CD1c-positive myeloid dendritic cell (primary cell): ENCODE results near the gene XRRA1.
"Not testable (repeated sequence)": the region's sequence is repeated elsewhere in the genome, so short reads cannot be mapped to it uniquely, and the experiment has no call there.

Experiments
- DNase-seq: peaks from one replicate; pipeline ENCODE4 v3.0.0-alpha.2; 2016; ENCODE audit errors: extremely low spot score

The XRRA1 gene, protein sequence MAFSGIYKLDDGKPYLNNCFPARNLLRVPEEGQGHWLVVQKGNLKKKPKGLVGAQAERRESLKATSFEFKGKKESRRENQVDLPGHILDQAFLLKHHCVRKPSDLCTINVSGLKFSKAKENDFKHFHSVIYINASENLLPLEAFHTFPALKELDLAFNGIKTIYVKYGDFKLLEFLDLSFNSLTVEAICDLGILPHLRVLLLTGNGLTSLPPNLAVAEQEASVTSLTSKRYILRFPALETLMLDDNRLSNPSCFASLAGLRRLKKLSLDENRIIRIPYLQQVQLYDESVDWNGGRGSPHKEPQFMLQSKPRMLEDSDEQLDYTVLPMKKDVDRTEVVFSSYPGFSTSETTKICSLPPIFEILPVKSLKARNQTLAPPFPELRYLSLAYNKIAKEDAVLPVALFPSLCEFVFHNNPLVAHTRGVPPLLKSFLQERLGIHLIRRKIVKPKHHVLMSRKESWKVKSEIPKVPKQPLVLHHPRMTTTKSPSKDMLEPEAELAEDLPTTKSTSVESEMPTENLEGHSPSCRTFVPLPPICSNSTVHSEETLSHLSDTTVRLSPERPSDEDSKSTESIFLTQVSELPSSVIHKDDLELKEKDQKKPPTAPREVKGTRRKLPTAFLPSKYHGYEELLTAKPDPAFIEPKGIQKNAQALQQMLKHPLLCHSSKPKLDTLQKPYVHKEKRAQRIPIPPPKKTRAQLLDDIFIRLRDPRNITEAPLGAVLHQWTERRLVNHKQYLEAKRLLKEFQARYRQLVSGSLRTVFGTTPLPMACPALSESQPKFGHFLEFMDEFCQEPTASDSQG

DNA sequence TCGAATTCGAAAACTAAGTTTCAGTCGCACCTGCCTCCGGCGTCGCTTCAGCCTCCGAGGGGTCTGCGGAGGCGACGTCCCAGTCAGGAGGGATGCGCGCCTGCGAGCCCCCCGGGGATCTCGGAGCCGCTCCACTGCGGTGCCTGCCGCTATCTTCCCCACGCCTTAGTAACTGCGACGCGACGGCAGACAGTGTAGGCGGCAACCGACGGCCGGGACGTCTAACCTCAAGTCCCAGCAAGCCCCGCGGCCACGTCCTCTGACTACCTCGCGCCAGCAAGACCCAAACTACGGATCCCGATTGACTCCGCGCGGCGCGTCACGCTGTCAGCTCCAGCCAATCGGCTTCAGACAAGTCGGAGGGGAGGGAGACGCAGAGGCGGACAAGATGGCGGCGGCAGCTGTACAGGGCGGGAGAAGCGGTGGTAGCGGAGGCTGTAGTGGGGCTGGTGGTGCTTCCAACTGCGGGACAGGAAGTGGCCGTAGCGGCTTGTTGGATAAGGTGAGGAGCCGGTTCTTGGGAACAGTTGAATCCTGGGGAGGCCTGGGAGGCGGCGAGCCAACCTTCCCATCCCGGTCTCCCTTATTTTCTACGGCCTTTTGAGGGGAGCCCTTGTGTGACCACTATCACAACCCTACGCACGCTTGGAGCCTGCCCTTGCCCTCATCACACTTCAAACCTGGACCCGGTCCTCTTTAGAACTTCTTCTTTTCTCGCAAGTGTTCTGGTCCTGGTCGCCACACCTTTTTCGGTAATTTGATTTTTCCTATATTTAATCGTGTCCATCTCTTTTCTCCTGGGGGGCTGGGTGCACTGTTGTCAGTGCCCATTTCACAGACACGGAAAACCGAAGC lies at the start of gene XRRA1, which contains the start of gene SPCS2:
XRRA1 (minus strand) TSS at position 194 of the 855 bp plus-strand sequence. CDS start 8,213 bp downstream, outside the sequence.
SPCS2 (plus strand) TSS at position 369 of the 855 bp plus-strand sequence; CDS start at position 389, 20 bp downstream.
- peak; percentile 99 for DNase-seq

DNA sequence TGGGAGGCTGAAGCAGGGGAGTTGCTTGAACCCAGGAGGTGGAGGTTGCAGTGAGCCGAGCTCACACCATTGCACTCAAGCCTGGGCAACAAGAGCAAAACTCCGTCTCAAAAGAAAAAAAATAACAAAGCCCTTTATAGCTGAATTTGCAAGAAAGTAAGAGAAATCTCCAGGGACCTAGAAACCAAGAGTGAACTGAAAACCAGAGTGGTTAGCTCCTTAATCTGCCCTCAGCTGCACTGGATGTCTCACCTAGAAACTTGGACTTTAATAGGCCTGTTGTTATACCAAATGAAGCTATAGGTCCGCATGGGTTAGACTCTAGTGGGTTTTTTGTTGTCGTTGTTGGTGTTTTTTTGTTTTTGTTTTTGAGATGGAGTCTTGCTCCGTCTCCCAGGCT lies 44.0 kb upstream of the XRRA1 start:
- DNase-seq, result no peak

DNA sequence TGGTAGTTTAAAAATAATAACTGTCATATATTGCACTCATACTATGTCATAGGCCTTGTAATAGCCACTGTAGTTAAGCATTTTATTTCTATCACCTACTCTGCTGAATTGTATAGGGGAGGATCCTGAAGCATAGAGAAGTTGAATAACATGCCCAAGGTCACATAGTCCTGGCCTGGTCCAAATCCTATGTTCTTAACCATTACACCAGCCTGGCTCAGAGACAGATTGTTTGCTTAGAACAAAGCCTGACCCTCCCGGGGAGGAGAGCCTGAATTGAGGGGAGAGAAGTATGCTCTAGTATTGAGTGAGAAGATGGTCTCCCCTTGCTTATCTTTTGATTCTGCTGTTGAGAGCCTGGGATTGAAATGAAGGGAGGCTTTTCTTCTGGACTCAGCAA lies 42.0 kb upstream of the XRRA1 start:
- no peak for DNase-seq

DNA sequence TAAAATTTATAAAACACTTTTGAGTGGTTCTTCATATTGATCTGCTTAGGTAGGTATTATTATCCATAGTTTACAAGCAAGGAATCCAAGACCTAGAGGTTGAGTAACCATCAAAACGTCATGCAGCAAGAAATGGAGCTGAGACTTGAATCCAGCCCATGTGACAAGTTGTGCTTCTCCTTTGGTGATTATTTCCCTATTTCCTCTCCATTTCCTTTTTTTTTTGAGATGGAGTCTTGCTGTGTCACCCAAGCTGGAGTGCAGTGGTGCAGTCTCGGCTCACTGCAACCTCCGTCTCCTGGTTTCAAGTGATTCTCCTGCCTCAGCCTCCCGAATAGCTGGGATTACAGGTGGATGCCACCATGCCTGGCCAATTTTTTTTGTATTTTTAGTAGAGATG lies 41.3 kb upstream of the XRRA1 start:
- DNase-seq, result peak; percentile 78

DNA sequence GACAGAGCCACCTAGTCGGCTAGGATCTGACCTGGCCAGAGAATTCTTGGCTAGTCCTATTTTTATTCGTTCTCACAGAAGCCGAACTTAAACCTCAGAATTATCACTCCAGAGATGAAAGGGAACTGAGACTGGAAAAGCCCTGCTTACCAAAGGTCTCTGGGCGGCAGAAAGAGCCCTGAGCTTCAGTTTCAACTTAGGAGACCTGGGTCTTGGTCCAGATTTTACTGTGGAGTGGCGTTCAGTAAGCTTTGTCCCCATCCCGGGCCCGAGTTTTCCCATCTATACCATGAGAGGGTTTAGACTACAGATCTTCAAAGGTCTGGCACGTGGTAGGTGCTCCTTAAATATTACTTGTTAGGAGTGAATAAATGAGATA lies 40.4 kb upstream of the XRRA1 start:
- peak; percentile 43 for DNase-seq

DNA sequence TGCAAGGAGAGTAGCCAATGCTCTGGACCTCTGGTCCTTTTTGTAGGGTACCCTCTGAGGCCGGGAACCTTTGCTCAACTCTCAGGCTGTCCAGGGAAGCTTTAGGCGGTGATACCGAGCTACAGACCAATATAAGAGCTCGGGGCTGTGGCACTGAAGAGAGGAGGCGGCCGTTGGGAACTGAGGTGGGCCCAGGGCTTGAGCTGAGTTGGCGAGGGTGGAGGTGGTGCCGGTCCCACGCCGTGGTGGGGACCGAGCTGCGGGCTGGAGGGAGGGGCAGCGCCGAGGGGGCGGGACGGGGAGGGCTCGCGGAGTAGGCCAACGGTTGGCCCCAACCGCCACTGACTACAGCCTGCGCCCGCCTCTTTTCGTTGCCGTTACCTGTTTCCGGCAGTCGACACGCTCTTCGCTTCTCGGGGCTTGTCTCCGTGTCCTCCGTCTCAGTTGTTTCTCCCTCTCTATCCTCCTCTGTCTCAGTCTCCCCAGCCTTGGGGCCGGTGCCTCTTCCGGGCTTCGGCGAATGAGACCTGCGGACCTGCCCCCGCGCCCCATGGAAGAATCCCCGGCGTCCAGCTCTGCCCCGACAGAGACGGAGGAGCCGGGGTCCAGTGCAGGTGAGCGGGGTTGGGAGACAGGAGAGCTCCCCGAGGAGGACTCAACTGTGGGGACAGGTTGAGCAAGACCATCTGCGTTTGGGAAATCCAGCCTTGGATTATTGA lies 39.8 kb upstream of the XRRA1 start, which contains the start of gene NEU3:
NEU3 (plus strand) TSS at position 393 of the 719 bp plus-strand sequence; CDS start at position 521, 128 bp downstream.
- peak; percentile 75 for DNase-seq

DNA sequence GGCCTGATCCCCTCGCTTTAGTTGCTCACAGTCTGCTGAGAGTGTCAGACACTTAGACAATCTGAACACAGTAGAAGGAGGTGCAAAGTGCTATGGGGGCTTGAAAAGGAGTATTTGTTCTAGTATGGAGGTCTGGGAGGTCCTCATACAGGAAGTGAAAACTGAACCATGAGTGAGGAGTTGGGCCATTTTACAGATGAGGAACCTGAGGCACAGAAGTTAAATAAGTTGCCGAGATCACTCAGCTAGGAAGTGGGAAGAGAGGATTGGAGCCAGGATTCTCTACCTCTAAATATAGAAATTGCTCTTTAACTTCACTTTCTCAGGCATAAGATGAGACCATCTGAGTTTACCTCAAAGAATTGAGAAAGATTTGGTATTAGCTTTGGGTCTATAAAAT lies 35.8 kb upstream of the XRRA1 start:
- no peak for DNase-seq

DNA sequence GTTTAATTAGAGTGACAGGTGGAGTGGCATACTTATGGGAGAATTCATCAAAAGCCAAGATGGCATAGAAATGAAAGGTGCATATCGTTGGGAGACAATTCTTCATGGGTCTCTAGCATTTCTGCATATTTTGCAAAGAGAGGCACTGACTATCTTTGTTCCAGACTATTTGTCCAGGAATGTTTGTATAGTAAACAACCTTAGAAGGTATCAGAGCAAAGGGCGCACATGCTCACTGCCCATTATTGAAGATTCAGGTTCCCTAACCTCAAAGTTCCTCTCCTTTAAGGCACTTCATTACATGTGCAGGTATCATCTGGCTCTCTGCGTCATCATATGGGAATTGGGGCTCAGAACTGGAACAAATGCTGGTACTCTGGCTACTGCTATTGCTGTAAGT lies 35.2 kb upstream of the XRRA1 start:
- DNase-seq, result no peak

DNA sequence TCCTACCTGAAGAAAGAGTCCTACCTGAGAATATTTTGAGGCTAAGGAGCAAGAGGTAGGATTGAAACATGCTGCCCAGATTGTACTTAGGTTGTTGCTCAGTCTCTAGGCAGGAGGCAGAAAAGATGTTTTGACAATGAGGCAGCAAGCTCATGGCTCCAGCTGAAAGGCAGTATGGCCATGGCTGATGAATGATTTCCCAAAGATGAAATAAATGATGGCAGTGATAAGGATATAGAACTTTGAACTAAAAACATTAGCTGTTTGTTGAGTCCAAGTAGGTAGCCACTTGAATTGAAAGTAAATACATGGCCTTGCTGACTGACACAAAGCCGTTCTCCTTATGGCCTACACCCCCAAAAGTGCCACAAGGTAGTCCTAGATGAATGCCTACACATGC lies 33.0 kb upstream of the XRRA1 start:
- DNase-seq, result no peak

DNA sequence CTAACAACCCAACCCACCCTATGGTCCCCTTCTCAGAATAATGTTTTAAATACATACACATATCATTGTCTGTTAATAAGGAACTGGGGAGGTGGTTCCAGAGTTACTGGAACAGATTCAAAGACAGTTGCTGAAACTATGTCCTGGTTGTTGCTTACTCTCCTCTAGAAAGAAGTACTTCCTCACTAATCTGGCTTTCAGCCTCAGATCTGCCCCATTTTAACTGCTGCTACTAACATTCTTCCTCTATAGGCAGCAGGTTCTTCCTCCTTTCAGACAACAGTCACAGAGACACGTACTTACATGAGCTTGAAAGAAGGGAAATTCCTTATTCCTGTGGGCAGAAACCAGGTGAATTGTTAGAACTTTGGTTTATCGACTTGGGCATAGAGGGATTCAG lies 31.7 kb upstream of the XRRA1 start:
- peak; percentile 33 for DNase-seq

DNA sequence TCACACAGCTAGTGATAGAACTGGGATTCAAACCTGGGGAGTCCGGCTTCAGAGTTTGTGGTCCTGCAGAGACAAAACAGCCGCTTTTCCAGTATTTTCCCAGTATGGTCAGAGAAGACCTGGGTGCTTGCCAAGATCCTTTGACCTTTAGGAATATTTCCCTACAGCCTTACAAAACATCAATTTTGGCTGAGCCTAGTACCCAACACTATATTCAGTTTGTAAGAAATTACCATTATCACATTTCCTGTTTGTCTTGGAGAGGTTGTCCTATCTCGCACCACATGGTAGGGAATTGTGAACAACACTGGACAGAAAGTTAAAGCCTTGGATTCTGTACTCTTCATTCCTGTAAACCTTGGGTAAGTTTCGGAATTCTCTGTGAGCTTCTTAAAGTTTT lies 29.1 kb upstream of the XRRA1 start:
- no peak for DNase-seq

DNA sequence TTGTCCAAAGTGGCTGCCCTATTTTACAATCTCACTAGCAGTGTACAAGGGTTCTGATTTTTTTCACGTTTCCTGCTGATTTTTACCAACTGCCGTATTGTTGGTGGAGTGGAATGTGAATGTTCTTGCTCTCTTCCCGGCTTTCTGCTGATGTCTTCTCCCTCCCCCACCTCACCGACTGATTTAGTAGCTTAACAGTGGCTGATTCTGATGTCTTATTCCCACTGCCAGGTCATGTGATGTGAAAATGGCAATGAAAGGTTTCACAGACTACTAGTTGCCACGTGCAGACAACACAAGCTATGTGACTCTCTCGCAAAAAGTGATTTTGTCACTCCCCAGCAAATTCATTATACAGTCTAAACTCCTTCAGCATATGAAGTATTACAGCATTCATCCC lies 22.5 kb upstream of the XRRA1 start:
- DNase-seq, result no peak

DNA sequence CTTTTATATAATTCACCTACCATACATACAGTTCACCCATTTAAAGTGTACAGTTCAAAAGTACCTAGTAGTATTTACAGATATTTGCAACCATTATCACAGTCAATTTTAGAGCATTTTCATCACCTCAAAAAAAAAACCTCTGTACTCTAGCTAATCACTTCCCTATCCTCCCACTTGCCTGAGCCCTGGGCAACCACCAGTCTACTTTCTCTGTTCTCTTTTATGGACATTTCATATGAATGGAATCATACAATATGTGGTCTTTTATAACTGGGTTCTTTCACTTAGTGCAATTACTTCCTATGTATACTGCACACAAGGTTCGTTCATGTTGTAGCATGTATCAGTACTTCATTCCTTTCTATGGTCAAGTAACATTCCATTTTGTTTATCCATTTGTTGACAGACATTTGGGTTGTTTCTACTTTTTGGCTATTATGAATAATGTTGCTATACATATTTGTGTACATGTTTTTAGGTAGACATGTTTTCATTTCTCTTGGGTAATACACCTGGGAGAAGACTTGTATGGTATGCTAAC lies 22.0 kb upstream of the XRRA1 start:
- peak; percentile 60 for DNase-seq

DNA sequence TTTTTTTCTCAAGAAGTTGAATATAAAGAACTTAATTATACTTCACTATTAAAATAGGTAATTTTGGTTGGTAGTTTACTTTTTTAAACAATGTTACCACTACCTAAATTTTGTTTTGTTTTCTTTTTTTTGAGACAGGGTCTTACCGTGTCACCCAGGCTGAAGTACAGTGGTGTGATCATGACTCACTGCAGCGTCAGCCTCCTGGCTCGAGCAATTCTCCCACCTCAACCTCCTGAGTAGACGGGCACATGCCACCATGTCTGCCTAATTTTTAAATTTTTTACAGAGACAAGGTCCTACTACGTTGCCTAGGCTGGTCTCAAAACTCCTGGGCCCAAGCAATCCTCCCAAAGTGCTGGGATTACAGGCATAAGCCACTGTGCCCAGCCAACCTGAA lies 17.8 kb upstream of the XRRA1 start:
- DNase-seq, result no peak

DNA sequence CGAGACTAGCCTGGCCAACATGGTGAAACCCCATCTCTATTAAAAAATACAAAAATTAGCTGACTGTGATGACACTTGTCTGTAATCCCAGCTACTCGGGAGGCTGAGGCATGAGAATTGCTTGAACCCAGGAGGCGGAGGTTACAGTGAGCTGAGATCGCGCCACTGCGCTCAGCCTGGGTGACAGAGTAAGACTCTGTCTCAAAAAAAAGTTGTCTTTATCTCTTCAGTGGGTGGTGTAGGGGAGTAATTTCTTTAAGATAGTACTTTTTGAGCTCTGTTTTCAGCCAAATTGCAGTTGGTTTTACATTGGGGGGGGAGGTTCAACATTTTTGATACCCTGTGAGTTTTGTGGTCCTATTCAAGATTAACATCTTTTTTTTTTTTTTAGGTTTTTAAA lies 11.2 kb upstream of the XRRA1 start:
- not testable (repeated sequence) for DNase-seq

DNA sequence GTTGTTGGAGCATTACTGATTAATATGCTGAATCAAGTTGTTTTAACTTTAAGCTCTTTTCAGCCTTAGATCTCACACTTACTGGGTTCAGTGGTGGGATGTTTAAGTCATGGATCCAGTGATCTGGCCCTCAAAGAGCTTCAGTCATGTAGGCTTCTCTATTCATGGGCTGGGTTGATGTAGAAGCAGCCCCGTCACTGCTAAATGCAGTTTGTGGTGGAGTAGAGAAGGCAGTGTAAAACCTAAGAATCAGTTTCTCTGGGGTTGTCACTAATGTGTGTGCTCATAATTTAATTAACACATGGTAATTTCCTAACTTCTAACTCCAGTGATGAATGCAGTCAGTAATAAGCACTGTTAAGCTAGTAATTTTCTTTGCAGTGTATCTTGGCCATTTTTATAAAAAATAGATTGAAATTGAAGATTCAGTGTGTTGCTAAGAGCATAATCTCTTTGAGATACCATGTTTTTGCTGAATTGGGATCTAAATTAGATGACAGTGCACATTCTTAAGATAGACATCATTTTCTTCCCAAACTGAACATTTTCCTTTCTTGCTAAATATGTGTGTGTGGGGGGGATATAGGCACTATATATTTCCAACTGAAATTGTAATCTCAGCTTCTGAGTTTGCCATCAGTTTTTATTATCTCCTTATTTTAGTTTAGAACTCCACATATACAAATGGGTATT lies 9.2 kb upstream of the XRRA1 start:
- no peak for DNase-seq

DNA sequence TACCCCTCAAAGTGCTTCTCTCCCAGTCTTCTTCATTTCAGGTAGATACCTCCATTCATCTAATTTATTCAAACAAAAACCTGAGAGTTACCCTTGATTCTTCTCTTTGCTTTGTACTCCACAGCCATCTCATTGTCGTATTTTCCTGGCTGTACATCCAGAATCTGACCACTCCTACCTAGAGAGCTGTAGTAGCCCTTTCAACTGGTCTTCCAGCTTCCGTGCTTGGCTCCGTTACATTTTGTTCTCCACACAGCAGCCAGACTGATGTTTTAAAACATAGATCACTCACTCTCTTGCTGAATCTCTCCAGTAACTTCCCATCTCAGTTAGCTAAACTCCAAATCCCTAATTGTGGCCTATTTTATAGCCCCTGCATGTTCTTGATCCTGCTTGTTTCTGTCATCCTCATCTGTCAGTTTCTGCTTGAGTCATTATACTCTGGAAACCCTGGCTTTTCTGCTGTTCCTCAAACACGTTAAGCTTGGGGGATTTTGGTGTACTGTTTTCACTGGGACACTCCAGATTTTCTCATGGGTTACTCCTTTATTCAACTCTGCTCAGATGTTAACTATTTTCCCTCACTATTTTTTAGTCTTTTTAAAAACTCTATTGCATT lies 7.6 kb upstream of the XRRA1 start:
- DNase-seq, result no peak

DNA sequence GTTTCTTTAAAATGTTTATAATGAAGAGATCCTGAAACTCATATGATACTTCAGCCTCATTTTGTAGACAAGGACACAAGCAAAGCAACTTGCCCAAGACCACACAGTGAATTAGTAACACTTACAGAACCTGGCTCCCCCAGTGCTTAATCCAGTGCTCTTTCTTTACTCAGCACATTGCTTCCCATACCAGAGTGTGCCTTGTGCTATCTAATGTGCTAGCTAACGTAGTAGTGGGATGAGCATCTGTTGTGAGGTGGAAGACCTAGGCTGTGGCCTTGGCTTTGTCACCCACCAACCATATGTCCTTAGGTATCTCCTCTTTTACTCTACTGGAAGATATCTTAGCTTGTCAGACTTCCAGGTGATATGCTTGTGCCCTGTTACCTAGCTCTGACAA lies 5.3 kb upstream of the XRRA1 start:
- DNase-seq, result no peak

DNA sequence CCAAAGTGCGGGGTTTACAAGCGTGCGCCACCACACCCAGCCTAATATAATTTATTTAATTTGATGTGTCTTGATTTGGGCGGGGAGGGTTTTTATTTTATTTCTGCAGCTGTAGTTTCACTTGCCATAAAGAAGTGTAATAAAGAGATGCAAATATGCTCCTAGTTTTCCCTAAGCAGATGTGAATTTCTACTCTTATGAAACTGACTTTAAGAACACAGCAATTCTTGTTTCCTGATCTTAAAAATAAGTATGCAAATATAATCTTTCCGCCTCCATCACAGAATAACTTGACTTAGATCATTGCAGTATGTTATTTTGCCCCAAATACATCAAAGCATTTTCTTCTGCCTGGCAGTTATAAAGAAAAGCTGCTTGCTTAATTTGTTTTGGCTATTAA lies 4.6 kb upstream of the XRRA1 start:
- DNase-seq, result no peak

DNA sequence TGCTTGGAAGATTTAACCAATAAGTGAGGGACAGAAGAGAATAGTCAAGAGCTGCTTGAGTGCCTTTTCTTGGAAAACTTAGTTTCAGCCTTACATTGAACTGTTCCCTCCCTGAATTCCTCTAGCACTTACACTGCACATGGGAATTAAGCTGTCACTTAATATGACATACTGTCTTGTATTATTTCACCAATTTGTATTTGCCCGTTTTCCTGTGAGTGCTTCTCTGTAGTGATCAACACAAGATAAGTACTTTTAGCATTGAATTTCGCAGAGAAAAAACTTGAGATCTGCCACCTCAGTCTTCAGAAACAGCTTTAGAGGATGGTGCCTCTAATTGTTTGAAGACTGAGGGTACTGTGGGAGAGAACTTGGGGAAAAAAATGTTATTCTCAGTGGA lies 3.9 kb upstream of the XRRA1 start:
- no peak for DNase-seq
